Measurements from ENCODE around the gene COP1. TPM values are rescaled to one million over a fixed set of nuclear protein-coding genes. Genes with fewer than 3 reads are reported as not detected.

COP1 gene
- total RNA-seq, 1 experiment from 2014 or later, result 36.0 TPM

- no peak for TF ChIP-seq HMGXB4 (CRISPR knock-in tag; IDR thresholded peaks at IDR 0.05)
Observed at GRCh38 chr1:176046926-176047325, 160.2 kb downstream of the COP1 start (continued).

GRCh38 chr1:176043537-176043936, 163.5 kb downstream of the COP1 start:
- Mint-ChIP-seq H3K4me3 (no peak overlapping the region), H3K27ac (no peak overlapping the region), H3K9me3 (no peaks in the 10 kb centered on the region), H3K4me1 (no peaks in the 10 kb centered on the region), H3K27me3 (ENCODE audit: low read depth) (no peaks in the 10 kb centered on the region), H3K36me3 (peaks cover 15% of the 10 kb centered on the region)
- CTCF ChIA-PET, result no interaction called here
- TF ChIP-seq MXD4 (CRISPR knock-in tag; IDR thresholded peaks at IDR 0.05; ENCODE audit: borderline replicate concordance), result no peak
- TF ChIP-seq TCF7 (CRISPR knock-in tag; IDR thresholded peaks at IDR 0.05; ENCODE audit: low read depth), result no peak
- no peak for TF ChIP-seq MLX (CRISPR knock-in tag; IDR thresholded peaks at IDR 0.05)
- no peak for TF ChIP-seq ZNF532 (CRISPR knock-in tag; IDR thresholded peaks at IDR 0.05; ENCODE audit: borderline replicate concordance)
- no peak for TF ChIP-seq CBFB (CRISPR knock-in tag; IDR thresholded peaks at IDR 0.05; ENCODE audit: low read depth)
- no peak for TF ChIP-seq SOX15 (CRISPR knock-in tag; IDR thresholded peaks at IDR 0.05)
- TF ChIP-seq SP1 (CRISPR knock-in tag; conservative IDR thresholded peaks at IDR 0.05), result no peak
- no peak for TF ChIP-seq ATF1 (CRISPR knock-in tag; IDR thresholded peaks at IDR 0.05)
- no peak for TF ChIP-seq ZBTB21 (CRISPR knock-in tag; IDR thresholded peaks at IDR 0.05; ENCODE audit: borderline replicate concordance)
- POLR2A ChIA-PET, result no interaction called here
- DNase-seq (ENCODE audit: low spot score), result no peak
- ATAC-seq, result no peak

GRCh38 chr1:176033881-176034280, 173.2 kb downstream of the COP1 start:
- H3K36me3 Mint-ChIP-seq, result peaks cover 6% of the 10 kb centered on the region
- H3K27me3 Mint-ChIP-seq (ENCODE audit: low read depth), result no peaks in the 10 kb centered on the region
- H3K4me1 Mint-ChIP-seq, result no peaks in the 10 kb centered on the region
- ChIA-PET POLR2A (no interaction called here), CTCF (no interaction called here)
- H3K27ac Mint-ChIP-seq, result no peak overlapping the region
- H3K9me3 Mint-ChIP-seq, result no peaks in the 10 kb centered on the region
- ATAC-seq, result no peak
- no peak for DNase-seq (ENCODE audit: low spot score)
- H3K4me3 Mint-ChIP-seq, result no peak overlapping the region
- TF ChIP-seq GTF2I (CRISPR knock-in tag; conservative IDR thresholded peaks at IDR 0.05) (no peak), ZSCAN18 (CRISPR knock-in tag; IDR thresholded peaks at IDR 0.05) (no peak), GRHL2 (CRISPR knock-in tag; IDR thresholded peaks at IDR 0.05; ENCODE audit: insufficient replicate concordance, severe bottlenecking) (no peak), ZNF416 (CRISPR knock-in tag; IDR thresholded peaks at IDR 0.05) (no peak), RORB (CRISPR knock-in tag; IDR thresholded peaks at IDR 0.05) (no peak), SP1 (CRISPR knock-in tag; conservative IDR thresholded peaks at IDR 0.05) (no peak), ZNF263 (CRISPR knock-in tag; IDR thresholded peaks at IDR 0.05; ENCODE audit: low read depth) (no peak), ATF6 (CRISPR knock-in tag; IDR thresholded peaks at IDR 0.05) (no peak), ZNF232 (CRISPR knock-in tag; IDR thresholded peaks at IDR 0.05) (no peak), NR2C2 (CRISPR knock-in tag; IDR thresholded peaks at IDR 0.05) (no peak), PRRX2 (CRISPR knock-in tag; IDR thresholded peaks at IDR 0.05) (no peak), ZNF512 (CRISPR knock-in tag; IDR thresholded peaks at IDR 0.05; ENCODE audit: borderline replicate concordance) (no peak), TEAD4 (CRISPR knock-in tag; IDR thresholded peaks at IDR 0.05) (no peak), FOXP1 (CRISPR knock-in tag; IDR thresholded peaks at IDR 0.05; ENCODE audit: borderline replicate concordance) (no peak), FOXJ3 (CRISPR knock-in tag; IDR thresholded peaks at IDR 0.05; ENCODE audit: borderline replicate concordance) (no peak)
